Glutamatergic neuron (in vitro differentiated cells): ENCODE measurements around the gene MED12L. TPM values are rescaled to one million over a fixed set of nuclear protein-coding genes. Genes with fewer than 3 reads are reported as not detected.

Source experiments
- DNase-seq: peaks from one replicate; pipeline ENCODE4 v3.0.0; 2022
- H3K27ac Mint-ChIP-seq: one replicate; pipeline ENCODE4 v1.8.0; 2020; ENCODE audit warnings: mild to moderate bottlenecking, mixed read lengths, inconsistent platforms; ENCODE audit not compliant: unreplicated experiment
- H3K27me3 Mint-ChIP-seq: one replicate; pipeline ENCODE4 v1.8.0; 2020; ENCODE audit warnings: mild to moderate bottlenecking, moderate library complexity, mixed read lengths, inconsistent platforms; ENCODE audit not compliant: unreplicated experiment
- H3K36me3 Mint-ChIP-seq: one replicate; pipeline ENCODE4 v1.8.0; 2020; ENCODE audit warnings: mild to moderate bottlenecking, mixed read lengths, inconsistent platforms; ENCODE audit not compliant: unreplicated experiment
- H3K4me1 Mint-ChIP-seq: one replicate; pipeline ENCODE4 v1.8.0; 2020; ENCODE audit warnings: mild to moderate bottlenecking, low read depth, mixed read lengths, inconsistent platforms; ENCODE audit not compliant: unreplicated experiment
- H3K4me3 Mint-ChIP-seq: one replicate; pipeline ENCODE4 v1.8.0; 2020; ENCODE audit warnings: mild to moderate bottlenecking, mixed read lengths, inconsistent platforms; ENCODE audit not compliant: unreplicated experiment
- H3K9me3 Mint-ChIP-seq: one replicate; pipeline ENCODE4 v1.8.0; 2020; ENCODE audit warnings: mild to moderate bottlenecking, moderate library complexity, mixed read lengths, inconsistent platforms; ENCODE audit not compliant: unreplicated experiment
- total RNA-seq: library from RNA; stranded (reverse); fragmentation: NEBNext Ultra II Directional; extraction: Animal tissue kit (Norgen Biotek cat#: 25700); gene quantifications from one replicate; pipeline ENCODE4 v1.2.1, GENCODE V29; 2021; ENCODE audit not compliant: unreplicated experiment
- TF ChIP-seq, protein P1 (sequence below): fragments of 200-600 bp; sonication (generic); IDR thresholded peaks from one replicate; pipeline ENCODE4 v1.5.0; 2021; ENCODE audit not compliant: partially characterized antibody, unreplicated experiment

Gene MED12L
- total RNA-seq, 1 donor from 2014 or later = 7.8 TPM

DNA sequence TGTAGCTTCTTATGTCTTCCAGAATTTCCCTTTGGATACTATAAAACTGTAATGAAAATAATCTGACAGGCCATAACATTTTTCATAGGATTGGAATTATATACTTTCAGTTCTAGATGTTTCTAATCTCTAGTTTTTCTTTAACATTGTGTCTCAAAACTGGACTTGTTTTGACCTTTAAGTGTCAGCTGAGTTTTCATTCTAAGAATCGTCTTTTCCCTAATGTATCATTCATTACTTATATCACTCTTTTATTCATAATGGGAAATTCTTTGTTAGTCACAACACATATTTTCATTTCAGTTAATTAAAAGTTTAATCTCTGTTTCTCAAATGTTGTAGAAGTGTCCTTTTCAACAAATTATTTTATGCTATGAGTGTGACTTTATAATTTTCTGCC is 105.6 kb downstream of the MED12L start:
- Mint-ChIP-seq H3K36me3 (no peaks in the 10 kb centered on the region), H3K27me3 (no peaks in the 10 kb centered on the region), H3K4me3 (no peak overlapping the region), H3K4me1 (no peaks in the 10 kb centered on the region), H3K27ac (no peak overlapping the region), H3K9me3 (no peaks in the 10 kb centered on the region)
- TF ChIP-seq, protein P1, sequence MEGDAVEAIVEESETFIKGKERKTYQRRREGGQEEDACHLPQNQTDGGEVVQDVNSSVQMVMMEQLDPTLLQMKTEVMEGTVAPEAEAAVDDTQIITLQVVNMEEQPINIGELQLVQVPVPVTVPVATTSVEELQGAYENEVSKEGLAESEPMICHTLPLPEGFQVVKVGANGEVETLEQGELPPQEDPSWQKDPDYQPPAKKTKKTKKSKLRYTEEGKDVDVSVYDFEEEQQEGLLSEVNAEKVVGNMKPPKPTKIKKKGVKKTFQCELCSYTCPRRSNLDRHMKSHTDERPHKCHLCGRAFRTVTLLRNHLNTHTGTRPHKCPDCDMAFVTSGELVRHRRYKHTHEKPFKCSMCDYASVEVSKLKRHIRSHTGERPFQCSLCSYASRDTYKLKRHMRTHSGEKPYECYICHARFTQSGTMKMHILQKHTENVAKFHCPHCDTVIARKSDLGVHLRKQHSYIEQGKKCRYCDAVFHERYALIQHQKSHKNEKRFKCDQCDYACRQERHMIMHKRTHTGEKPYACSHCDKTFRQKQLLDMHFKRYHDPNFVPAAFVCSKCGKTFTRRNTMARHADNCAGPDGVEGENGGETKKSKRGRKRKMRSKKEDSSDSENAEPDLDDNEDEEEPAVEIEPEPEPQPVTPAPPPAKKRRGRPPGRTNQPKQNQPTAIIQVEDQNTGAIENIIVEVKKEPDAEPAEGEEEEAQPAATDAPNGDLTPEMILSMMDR = no peak
- DNase-seq = no peak

DNA sequence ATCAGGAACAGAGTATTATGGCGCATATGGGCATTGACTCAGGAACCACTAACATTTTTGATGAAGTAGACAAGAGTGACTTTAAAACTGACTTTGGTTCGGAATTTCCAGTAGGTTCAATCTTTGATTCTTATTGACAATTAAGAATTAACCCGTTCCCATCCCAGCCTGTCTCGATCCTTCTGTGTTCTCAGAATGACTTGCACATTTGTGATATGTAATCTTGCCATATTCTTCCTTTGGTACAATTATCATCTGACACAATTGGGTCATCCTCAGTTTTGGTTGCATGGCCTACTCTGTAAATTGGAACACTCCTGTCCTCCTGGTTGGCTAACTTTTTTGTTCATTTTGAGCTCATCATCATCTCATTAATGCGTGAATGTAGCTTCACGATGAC is 107.1 kb downstream of the MED12L start:
- H3K36me3 Mint-ChIP-seq = no peaks in the 10 kb centered on the region
- no peak overlapping the region for H3K4me3 Mint-ChIP-seq
- no peaks in the 10 kb centered on the region for H3K27me3 Mint-ChIP-seq
- no peaks in the 10 kb centered on the region for H3K9me3 Mint-ChIP-seq
- no peak overlapping the region for H3K27ac Mint-ChIP-seq
- TF ChIP-seq, protein P1 = no peak
- peaks cover 2% of the 10 kb centered on the region for H3K4me1 Mint-ChIP-seq
- DNase-seq = no peak

DNA sequence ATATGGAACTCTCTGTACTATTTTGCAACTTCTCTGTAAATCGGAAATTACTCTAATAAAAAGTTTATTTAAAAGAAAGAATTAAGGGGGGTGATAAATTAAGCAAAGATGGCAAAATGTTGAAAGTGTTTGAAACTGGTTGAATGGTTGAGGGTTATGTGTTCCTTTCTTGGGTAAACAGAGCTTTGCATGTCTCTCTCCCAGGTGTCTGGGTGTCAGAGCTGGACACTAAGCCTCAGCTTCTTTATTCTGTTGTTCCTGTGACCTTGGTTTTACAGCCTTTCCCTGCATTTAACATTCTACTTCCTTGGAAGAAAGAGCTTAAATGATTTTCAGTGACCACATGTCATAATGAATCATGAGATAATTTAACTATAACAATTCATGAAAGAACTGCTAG is 110.4 kb downstream of the MED12L start:
- TF ChIP-seq, protein P1 = no peak
- H3K9me3 Mint-ChIP-seq = no peaks in the 10 kb centered on the region

DNA sequence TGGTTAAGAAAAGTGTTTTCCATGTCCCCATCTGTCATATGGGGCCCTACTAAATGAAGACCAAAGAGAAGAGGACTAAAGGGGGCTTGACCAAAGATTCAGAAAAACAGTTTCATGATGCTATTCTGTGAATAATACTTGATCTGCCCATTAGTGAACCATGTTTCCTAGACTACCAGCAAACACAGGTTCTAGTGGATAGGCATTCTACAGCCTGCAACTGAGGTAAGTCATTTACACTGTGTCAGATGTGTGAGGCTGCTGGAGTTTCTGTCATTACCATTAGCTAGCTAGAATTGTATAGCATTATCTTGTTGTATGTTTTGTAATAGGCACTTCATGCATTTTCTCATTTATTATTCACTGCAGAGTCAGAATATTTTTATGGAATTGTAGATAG is 111.0 kb downstream of the MED12L start:
- no peak overlapping the region for H3K27ac Mint-ChIP-seq
- H3K4me1 Mint-ChIP-seq = peaks cover 2% of the 10 kb centered on the region
- H3K27me3 Mint-ChIP-seq = no peaks in the 10 kb centered on the region
- H3K9me3 Mint-ChIP-seq = no peaks in the 10 kb centered on the region
- TF ChIP-seq, protein P1 = no peak
- DNase-seq = no peak
- no peak overlapping the region for H3K4me3 Mint-ChIP-seq
- no peaks in the 10 kb centered on the region for H3K36me3 Mint-ChIP-seq

More for the DNA sequence above, 110.4 kb downstream of the MED12L start:
- peaks cover 2% of the 10 kb centered on the region for H3K4me1 Mint-ChIP-seq
- H3K27ac Mint-ChIP-seq = no peak overlapping the region
- H3K27me3 Mint-ChIP-seq = no peaks in the 10 kb centered on the region
- no peak overlapping the region for H3K4me3 Mint-ChIP-seq
- no peak for DNase-seq
- no peaks in the 10 kb centered on the region for H3K36me3 Mint-ChIP-seq

DNA sequence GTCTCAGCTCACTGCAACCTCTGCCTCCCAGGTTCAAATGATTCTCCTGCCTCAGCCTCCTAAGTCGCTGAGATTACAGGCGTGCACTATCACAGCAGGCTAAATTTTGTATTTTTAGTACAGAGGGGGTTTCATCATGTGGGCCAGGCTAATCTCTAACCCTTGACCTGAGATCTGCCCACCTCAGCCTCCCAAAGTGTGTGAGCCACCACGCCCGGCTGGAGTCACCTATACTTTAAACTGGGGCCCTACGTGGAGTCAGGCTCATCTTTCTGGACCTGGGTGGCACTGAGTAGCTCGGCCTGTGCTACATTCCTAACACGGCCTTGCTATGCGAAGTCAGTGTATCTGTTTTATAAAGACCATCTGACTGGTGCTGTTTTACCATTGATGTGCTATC is 111.8 kb downstream of the MED12L start:
- TF ChIP-seq, protein P1 = no peak
- DNase-seq = no peak
- Mint-ChIP-seq H3K4me1 (peaks cover 2% of the 10 kb centered on the region), H3K27ac (no peak overlapping the region), H3K9me3 (no peaks in the 10 kb centered on the region), H3K36me3 (no peaks in the 10 kb centered on the region), H3K4me3 (no peak overlapping the region), H3K27me3 (no peaks in the 10 kb centered on the region)
